NCI-H146 treated with DMSO at 0.1 percent for 48 hours (cell line): ENCODE results near the gene CPNE1.
"Not testable (repeated sequence)": the region's sequence is repeated elsewhere in the genome, so short reads cannot be mapped to it uniquely, and the experiment has no call there.

Experiments
- DNase-seq: peaks from one replicate; lab custom pipeline; 2025; ENCODE audit not compliant: unreplicated experiment; lab: John Stamatoyannopoulos, UW

CPNE1 gene

DNA sequence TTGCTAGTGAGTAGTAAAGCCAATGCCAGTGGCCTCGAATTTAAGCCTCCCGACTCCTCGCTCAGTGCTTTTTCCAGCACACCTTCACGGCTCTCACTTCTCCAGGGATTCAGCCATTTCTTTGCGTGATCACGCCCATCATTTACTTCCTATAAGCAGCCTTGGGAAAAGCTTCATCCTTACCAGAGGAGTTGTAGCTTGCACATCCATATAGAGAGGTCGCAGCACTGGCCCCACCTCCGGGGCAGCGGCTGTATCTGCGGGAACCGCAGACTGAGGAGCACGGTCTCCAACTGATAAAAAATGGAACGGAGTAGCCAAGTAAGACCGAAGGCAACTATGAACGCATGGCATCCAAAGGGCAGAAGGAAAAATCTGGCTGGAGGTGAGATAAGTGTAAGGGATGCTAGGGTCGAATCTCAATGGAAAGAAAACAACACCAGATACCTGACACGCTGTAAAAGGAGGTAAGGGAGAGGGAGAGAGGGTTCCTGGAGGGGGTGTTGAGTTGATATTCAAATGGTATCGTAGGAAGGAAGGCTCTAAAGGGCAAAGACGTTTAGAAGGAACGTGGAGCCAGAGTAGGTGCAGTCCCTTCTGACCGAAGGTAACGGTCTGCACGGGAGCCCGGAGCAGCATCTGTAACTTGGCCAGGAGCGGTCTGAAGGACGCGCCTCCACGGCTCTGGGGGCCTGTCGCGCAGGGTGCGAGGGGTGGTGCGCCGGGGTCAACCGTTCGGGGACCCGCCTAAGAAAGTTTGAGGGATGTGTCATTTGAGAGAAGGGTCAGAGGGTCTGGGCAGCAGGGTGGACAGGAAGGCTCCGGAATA, 33.8 kb upstream of the CPNE1 start:
- DNase-seq, result no peak

DNA sequence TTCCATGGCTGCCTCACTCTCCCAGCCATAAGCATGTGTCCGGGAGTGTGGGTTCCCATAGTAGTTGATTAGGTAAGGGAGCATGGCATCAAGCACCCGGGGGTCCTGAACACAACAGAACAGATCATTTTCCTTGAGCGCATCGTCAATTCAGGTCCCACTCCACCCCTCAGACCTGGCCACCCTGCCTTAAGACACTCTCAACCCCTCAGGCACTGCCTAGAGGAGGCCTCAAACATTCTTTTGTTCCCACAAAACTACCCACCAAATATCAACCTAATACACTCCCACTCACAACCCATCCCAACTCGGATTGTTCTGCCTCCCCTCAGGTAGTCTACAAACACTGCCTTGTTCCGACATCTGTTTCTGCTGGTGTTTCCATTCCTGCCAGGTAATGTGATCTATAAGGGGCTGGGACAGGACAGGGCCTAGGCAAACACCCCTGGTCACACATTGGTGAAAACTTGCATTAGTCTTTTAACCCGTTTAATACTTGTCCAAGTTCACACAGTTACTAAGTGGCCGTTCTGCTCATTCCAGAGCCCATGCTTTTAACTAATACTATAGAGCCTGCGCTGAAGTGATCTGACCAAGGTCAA, 33.1 kb upstream of the CPNE1 start:
- DNase-seq, result no peak

DNA sequence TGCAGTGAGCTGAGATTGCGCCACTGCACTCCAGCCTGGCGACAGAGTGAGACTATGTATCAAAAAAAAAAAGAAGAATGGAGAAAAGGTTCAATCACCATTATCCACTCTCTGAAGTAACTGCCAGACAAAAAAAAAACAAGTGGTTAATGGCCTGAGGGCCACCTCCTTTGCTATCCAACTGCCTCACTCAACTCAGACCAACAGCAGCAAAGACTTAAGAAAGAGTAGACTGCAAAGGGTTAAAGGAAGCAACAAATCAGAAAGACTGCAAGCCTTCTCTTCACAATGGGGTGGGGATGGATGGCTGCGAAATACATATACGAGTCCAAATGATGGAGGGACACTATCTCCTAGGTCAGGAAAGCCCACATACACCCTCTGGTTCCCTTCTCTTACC, 31.3 kb upstream of the CPNE1 start:
- no peak for DNase-seq

DNA sequence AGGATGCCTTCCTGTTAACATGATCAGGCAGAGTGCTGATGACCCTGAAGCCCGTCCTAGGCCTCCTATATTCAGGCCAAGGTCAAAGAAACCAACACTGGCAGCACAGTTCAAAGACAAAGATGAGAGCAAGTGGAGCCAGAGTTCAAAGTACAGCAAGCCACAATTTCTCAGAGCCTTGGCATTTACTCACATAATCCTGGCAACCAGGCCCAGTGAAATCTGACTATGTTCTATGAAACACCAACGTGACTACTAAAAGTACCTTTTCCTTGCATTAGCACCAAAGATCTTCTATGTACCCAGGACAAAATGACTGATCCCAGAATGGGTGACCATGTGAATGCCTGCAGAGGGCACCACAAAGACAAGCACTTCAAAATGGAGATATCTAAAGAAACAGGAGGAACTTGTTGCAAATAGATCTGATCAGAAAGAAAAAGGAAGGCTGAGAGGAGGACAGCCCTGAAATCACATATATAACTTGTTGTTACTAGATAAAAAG, 30.6 kb upstream of the CPNE1 start:
- no peak for DNase-seq

DNA sequence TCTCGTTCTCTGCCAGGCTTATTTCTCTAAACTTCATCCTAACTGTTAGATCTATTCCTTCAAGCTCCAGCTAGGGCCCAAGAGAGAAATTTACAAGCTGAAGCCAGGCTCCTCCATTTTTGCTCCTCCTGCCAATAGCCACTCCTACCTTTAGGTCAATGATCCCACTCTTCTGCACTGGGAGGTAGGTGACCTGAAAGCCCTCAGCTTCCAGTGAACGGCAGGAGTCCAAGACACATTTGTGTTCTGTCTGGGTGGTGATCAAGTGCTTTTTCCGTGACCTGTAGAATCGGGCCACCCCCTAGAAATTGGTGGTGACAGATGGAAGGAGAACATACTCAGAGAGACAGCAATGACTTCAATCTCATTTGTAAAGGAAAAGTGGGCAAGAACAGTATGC, 25.6 kb upstream of the CPNE1 start:
- no peak for DNase-seq

DNA sequence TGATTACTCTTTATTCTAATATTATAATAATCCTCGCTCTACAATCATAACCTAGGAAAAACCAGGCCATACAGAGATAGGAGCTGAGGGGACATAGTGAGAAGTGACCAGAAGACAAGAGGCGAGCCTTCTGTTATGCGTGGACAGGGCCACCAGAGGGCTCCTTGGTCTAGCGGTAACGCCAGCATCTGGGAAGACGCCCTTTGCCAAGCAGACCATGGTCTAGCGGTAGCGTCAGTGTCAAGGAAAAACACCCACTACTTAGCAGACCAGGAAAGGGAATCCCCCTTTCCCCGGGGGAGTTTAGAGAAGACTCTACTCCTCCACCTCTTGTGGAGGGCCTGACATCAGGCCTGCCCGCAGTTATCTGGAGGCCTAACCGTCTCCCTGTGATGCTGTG, 22.2 kb upstream of the CPNE1 start:
- DNase-seq, result not testable (repeated sequence)

DNA sequence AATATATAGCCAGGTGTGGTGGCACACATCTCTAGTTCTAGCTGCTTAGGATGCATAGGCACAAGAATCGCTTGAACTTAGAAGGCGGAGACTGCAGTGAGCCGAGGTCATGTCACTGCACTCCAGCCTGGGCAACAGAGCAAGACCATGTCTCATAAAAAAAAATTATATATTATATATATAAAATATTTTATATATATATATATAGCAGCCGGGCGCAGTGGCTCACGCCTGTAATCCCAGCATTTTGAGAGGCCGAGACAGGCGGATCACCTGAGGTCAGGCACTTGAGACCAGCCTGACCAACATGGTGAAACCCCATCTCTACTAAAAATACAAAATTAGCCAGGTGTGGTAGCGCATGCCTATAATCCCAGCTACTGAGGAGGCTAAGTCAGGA, 20.7 kb upstream of the CPNE1 start:
- not testable (repeated sequence) for DNase-seq

DNA sequence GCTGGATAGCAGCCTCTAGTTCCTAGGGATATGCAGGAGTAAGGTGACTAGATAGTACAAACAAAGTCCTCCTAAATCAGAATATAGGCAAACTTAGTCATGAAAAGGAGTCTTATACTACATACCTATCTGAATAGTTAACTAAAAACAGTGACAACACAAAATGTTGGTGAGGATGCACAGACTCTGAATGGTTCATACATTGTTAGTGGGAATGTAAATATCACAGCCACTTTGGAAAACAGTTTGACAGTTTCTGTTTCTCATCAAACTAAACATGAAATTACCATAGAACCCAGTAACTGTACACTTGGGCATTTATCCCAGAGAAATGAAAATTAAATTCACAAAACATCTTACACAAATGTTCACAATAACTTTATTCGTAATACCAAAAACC, 17.3 kb upstream of the CPNE1 start:
- no peak for DNase-seq

DNA sequence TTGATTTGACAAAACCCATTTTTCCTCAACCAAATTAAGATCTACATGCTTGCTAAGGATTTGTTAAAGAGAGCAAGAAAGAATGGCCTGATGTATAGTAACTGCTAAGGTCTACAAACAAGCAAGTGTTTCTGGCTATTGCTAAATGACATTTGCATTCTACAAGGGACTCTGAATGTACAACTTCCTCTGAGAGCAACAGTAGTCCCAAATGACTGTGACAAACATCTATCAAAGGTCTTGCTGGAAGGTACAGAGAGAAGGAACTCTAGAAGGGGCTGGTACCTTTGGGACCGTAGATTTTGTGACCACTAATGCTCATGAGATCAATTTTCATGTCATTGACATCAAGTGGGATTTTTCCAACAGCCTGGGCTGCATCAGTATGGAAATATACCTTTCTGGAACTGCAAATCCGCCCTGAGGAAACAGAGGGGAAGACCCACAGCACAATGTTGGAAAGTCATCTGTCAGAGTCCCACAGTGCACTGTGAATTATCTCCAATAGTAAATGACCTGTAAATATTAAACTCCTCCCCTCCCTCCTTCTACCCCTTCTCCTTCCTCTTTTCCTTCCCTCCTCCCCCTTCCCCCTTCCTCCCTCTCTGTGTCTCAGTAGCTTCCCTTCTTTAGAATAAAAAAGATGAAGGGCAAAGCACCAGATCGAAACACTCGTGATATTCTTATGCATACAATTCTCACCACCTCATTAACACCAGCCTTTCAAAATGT, 15.9 kb upstream of the CPNE1 start:
- DNase-seq, result no peak

DNA sequence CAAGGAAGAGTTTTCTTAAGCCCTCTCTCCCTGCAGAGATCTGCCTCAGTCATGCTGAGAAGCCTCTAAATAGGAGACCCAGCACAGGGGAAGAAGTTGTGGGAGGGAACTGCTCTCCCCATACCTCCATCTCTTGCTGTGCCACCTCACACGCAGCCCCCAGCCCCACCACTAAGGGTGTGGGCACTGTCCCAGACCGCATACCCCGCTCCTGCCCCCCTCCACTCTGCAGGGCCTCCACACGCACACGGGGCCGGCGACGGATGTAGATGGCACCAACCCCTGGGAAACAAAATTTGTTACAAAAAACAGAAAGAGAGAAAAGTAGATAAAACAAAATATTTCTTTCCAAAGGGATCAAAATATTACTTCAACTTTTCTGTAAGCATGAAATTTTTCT, 10.2 kb upstream of the CPNE1 start:
- DNase-seq, result no peak

DNA sequence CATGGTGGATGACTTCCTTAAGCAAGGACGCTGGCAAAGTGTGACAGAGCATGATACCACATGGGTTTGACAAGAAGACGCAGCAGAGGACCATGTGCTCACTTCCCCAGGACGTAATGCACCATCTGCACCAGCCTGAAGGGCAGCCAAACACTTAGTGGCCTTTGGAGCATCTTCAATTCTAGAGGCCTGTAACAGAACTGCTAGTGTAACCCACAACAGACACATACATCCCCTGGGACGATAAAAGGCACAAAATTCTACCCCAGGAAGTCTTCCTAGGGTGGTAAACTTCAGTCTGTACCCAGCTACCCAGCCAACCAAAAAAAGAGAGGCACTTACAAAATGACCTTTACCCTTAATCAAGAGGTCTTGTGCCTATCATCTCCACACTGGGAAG, 9.2 kb upstream of the CPNE1 start:
- no peak for DNase-seq

DNA sequence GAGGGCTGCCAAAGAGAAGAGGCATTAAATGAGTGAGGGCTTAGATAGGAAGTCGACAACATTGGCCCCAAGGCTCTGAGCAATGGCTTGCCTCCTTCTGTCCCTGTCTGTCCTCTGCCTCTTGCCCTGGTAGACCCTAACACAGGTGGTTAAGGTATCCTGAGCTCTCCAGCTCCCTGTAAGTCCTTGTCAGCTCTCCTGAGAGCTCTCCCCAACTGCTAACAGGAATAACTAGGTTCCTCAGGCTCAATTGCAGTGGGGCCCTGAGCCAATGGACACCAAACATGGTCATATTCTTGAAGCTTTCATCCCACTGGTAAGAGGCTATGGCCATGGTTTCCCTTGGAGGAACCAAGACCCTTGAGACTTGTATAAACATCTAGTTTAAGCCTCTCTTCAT, 5.0 kb upstream of the CPNE1 start:
- DNase-seq, result no peak

DNA sequence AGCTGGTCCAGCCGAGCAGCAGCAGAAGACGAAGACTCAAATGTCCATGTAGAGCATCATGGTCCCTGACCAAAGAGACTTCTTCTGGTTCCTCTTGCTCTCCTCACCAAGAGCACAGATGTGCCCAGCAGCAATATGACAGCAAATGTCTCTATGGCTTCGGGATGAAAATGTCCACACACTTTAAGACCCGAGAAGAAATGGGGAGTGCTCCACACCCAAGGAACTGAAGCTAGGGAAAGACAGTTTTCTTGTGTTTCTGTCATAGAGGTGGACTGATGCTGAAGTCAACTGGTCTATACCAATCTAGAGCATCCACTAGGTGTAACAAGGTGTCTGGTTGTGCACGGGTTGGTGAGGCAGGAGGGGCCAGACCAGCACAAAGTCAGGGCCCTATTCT, 4.5 kb upstream of the CPNE1 start:
- DNase-seq, result no peak

DNA sequence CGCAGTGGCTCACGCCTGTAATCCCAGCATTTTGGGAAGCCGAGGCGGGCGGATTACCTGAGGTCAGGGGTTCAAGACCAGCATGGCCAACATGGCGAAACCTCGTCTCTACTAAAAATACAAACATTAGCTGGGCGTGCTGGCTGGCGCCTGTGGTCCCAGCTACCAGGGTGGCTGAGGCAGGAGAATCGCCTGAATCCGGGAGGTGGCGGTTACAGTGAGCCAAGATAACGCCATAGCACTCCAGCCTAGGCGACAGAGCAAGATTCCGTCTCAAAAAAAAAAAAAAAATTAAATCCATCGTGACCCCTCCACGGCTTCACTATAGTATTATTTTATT, 1.2 kb upstream of the CPNE1 start:
- DNase-seq, result no peak

DNA sequence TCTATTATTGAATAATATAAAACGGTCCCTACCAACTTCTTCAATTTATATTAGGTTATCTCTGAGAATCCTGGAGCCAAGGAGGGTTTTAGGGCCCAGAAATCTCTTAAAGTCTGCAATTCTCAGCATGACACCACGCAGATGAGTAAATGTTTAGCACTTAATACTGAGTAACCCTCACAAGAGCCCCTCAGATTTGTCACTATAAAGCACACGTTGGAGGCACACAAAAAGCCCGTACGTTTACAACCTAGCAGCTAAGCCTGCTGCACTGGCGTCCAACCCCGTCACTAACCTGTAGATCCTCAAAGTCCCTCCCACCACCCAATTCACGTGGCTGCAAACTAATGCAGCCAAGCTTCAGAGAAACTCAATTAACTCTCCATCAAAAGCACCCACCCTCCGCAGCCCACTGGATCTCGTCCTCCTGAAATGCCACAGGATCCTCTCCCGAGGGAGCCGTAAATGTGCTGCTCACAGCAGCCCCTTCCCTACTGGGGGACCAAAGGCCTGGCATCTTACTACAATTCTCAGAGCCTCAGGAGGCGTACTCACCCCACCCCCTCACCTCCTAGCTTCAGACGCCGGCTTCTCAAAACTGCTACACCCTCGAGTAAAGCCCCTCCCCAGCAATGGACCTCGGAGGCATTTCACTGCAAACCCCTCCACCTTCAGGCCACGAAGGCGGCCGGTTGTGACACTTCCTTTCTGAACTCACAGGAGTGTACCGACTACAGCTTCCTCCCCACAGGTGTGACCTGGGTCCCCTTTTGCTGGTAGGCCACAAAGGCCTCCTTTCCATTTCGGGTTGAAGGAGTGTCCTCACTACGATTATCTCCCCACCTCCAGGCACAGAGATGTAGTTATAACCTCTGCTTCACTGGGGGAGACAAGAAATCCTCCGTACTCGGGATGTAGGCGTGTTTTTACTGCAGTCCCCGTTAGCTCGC, 909 bp downstream of the CPNE1 start:
- DNase-seq, result peak; percentile 67

DNA sequence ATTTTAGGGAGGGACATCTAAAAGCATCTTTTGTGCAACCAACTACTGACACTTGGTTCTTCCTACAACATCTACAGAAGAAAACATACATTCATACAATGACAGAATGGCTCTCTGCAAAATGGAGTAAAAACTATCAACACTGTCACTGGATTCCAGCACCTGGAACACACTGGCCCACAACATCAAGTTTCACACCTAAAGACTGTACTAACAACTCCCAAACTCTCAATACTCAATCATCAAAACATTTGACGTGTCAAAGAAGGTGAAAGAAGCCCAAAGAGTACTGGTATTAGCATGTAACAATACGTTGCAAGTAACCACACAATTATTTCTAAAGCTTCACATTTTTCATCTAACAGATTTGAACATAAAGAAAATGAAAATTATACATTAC, 2.1 kb downstream of the CPNE1 start:
- no peak for DNase-seq

DNA sequence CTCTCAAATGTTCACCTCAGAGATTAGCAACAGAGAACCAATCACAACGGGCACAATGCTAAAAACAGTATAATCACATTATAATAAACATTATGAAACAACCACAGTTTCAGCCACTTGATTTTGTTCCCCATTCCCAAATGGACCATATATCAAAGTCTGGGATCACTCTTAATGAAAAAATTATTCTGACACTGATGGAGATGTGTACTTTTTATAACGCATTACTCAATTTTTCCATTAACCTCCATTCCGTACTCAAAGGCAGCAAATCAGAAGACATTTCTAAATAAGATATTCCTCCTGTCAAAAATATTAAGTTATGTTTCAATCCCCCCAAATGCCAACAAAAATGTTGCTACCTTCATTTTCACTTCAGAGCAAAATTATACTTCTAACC, 2.8 kb downstream of the CPNE1 start:
- DNase-seq, result no peak

DNA sequence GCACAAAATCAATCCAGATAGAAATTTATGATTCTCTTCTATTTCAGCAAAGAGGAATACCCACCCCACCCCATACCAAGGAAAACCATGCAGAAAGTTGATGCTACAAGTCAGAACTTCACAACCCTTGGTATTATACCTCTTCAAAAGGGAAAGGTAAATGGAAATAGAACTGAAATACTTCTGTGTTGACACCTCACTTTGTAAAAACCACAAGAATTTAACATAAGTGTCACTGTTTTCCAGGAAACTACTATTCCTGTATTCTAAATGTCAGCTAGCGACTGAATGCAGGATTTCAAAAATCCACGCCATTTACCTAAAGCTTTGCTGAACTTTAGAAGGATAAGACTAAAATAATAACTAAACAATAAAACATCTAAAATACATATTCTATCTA, 3.6 kb downstream of the CPNE1 start:
- no peak for DNase-seq

DNA sequence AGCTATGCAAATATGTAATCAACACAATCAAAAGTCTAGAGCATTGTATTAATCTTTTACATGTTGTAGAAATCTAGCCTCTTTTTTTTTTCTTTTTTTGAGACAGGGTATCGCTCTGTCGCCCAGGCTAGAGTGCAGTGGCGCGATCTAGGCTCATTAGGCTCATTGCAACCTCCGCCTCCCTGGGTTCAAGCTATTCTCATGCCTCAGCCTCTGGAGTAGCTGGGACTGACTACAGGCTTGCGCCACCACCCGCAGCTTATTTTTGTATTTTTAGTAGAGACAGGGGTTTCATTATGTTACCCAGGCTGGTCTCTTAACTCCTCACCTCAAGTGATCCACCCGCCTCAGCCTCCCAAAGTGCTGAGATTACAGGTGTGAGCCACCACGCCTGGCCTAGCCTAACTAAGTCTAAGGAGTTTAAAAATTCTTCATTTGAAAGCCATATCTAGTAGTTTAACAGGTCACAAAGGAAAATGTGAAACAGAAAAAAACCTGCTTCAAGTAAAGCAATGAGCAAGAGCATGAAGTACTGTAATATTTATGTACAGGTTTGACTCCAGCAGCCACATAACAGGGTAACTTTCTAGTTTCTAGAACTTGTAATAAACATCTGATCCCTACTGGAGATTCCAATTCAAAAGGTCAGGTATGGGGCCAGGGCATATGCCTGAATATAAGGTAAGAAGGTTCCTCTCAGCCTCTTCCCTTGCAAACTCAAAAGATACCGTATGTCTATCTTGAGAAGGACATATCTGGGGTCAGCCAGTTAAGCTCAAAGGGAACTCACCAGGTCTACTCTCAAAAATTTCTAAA, 4.4 kb downstream of the CPNE1 start:
- DNase-seq, result no peak

DNA sequence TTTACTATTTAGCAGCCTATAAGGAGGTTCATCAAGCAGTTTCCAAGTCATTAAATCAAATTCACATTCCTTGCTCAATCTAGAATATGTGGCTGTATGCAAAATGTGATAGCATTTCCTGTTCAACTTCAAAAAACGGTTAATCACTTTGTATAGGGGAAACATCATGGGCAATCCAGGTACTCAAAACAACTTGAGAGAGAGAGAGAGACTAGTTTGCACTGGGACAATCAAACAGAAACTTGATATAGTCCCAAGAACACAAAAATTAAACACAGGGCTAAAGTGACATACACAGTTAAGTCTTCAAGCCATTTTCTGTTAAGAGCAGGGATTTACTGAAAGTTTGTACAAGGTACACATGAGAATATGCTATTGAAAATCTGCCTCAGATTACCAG, 7.4 kb downstream of the CPNE1 start:
- no peak for DNase-seq
